Measurements from ENCODE around the gene CSNK1D. TPM values are rescaled to one million over a fixed set of nuclear protein-coding genes. Genes with fewer than 3 reads are reported as not detected.

Gene CSNK1D
- total and polyA plus RNA-seq, 2 experiments from 2014 or later = 55.3 to 66.4 TPM

- TF ChIP-seq ZNF462 (CRISPR knock-in tag; IDR thresholded peaks at IDR 0.05) (no peak), EZH2phosphoT487 (IDR thresholded peaks at IDR 0.05; ENCODE audit: unreplicated experiment) (no peak), EZH2 (IDR thresholded peaks at IDR 0.05; ENCODE audit: low read depth, unreplicated experiment) (no peak), ZNF114 (CRISPR knock-in tag; IDR thresholded peaks at IDR 0.05) (no peak), NANOG (IDR thresholded peaks at IDR 0.05; ENCODE audit: borderline replicate concordance) (no peak), STAT1 (IDR thresholded peaks at IDR 0.05; ENCODE audit: unreplicated experiment) (no peak), ETS1 (IDR thresholded peaks at IDR 0.05) (no peak), REST (IDR thresholded peaks at IDR 0.05; ENCODE audit: unreplicated experiment) (no peak)
These were observed 25.4 kb downstream of the CSNK1D start (continued) for GRCh38 chr17:82247856-82248671.
